AG08395 (cell line): ENCODE results near the gene CCDC167.
A peak's percentile ranks its signal among the peaks of the same experiment; 100 is the strongest.

Source experiments
- DNase-seq: peaks from one replicate; pipeline ENCODE4 v3.0.0; 2012; ENCODE audit warnings: mixed read lengths, low spot score

Gene CCDC167

GRCh38 chr6:37489697-37490336 lies 9.9 kb downstream of the CCDC167 start:
- no peak for DNase-seq

- no peak for DNase-seq
Observed at GRCh38 chr6:37488476-37488875, 11.2 kb downstream of the CCDC167 start.

- DNase-seq, result no peak
Observed at GRCh38 chr6:37487591-37488380, 11.9 kb downstream of the CCDC167 start.

GRCh38 chr6:37486121-37486839 lies 13.4 kb downstream of the CCDC167 start:
- DNase-seq, result no peak

- no peak for DNase-seq
Observed at GRCh38 chr6:37485291-37485702, 14.4 kb downstream of the CCDC167 start.

- no peak for DNase-seq
Observed at GRCh38 chr6:37484786-37485170, 14.9 kb downstream of the CCDC167 start.

- peak; percentile 80 for DNase-seq
Observed at GRCh38 chr6:37483917-37484785, 15.5 kb downstream of the CCDC167 start.

- DNase-seq, result no peak
Observed at GRCh38 chr6:37483252-37483901, 16.3 kb downstream of the CCDC167 start.

- DNase-seq, result no peak
Observed at GRCh38 chr6:37482606-37483251, 17.0 kb downstream of the CCDC167 start.

GRCh38 chr6:37481711-37482605 lies 17.7 kb downstream of the CCDC167 start:
- DNase-seq, result no peak

- DNase-seq, result no peak
Observed at GRCh38 chr6:37480951-37481534, 18.6 kb downstream of the CCDC167 start.

GRCh38 chr6:37480118-37480736 lies 19.5 kb downstream of the CCDC167 start:
- DNase-seq, result no peak

- DNase-seq, result no peak
Observed at GRCh38 chr6:37479266-37479854, 20.3 kb downstream of the CCDC167 start.

- DNase-seq, result no peak
Observed at GRCh38 chr6:37478827-37479226, 20.9 kb downstream of the CCDC167 start.

GRCh38 chr6:37477656-37478435 lies 21.8 kb downstream of the CCDC167 start:
- no peak for DNase-seq

GRCh38 chr6:37477191-37477590 lies 22.5 kb downstream of the CCDC167 start:
- no peak for DNase-seq

- DNase-seq, result no peak
Observed at GRCh38 chr6:37474316-37474715, 25.4 kb downstream of the CCDC167 start.
